Stimulated activated CD8-positive, alpha-beta memory T cell treated with anti-CD3 and anti-CD28 coated beads, Interleukin-12 subunit alpha, Interleukin-12 subunit beta, amount 100 ng/mL, for 24 hours (primary cell): ENCODE data around the gene FRMD4A.

Experiments used
- DNase-seq: peaks from one replicate; pipeline ENCODE4 v3.0.0-alpha.2; 2020; ENCODE audit errors: extremely low read depth

FRMD4A gene

GRCh38 chr10:14016011-14016536, 314.6 kb downstream of the FRMD4A start:
- DNase-seq = no peak

DNA sequence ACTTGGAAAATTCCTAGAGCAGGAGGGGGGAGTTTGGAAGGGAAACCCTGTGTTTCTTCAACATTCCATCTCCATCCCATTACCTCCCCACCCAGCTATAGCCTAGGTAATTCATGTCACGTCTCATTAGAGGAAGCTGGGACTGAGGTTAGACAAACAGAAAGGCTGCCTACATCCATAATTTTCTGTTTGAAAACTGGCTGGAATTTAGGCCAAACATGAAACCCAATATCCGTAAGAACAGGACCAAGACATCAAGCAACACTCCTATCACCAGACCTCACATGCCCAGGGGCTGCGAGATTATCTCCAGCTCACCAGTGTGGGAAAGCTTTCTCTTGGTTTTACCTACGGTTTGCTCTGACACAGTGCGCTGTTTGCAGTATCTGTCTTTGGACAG, 316.3 kb downstream of the FRMD4A start:
- no peak for DNase-seq

GRCh38 chr10:14010769-14011574, 319.8 kb downstream of the FRMD4A start:
- DNase-seq = no peak

GRCh38 chr10:14010101-14010558, 320.6 kb downstream of the FRMD4A start:
- no peak for DNase-seq

DNA sequence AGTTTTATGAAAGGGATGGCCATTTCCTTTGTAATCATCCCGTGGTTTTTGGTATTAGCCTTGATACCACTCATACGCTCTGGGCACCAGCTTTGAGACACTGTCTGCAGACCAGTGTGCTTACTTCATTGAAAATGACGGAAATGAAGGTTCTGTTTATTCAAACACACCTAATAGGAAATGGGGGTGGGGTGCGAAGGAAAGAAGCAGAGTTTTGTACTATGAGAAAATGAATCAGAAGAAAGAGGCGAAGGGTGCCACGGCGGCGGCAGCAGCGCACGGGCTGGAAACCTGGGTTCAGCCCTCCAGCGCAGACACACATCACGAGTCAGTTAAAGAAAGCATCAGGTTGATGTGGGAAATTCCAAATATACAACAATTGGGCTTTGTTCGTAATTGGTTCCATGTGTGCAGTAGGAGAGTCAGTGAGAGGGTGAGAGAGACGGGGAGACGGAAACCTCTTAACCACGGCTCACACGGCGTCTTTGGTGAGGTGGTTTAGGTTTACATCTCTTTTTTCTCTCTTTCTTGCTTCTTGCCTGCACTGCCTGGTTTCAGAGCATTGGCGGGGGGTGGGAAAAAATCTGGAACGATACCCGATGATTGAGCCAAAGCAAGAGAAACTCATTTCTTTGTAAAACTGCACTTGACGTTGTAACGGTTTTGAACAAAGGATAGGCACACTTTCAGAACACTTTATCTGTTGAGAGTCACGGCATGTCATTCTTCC, 321.2 kb downstream of the FRMD4A start:
- peak; percentile 32 for DNase-seq

DNA sequence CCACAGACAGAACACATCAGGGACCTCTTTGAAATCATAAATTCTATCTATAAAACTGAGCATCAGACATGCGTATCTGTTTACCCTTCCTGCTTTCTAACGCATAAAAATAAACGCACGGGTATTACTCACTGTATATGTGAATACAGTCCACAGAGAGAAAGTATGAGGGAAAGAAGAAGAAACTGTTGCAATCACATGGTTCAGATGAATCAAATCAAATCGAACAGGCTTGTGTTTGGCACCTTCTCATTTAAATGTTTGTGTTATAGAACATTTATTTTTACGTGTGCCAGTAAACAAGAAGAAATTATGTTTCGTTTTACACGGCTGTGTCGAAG, 322.0 kb downstream of the FRMD4A start:
- DNase-seq = no peak

DNA sequence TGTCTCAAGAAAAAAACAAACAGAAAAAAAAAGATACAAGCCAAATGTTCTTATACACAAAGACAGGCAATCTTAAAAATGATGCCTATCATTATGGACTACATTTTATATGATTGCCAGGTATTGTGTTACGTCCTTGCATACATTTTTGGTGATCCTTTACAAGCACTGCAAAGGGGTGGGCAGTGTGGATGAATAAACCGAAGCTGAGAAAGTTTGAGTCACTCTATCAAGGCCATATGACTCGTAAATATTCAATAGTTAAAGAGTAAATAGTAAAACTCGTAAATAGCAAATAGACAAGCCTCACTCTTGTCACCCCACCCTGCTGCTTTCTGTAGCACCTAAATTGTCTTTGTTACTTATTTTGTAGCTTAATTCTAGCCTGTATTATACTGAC, 326.2 kb downstream of the FRMD4A start:
- DNase-seq = no peak

- DNase-seq = no peak
These were observed 327.1 kb downstream of the FRMD4A start for GRCh38 chr10:14003517-14004184.

GRCh38 chr10:14001298-14002040, 329.3 kb downstream of the FRMD4A start:
- DNase-seq = no peak

- DNase-seq = no peak
These were observed 332.4 kb downstream of the FRMD4A start for GRCh38 chr10:13998163-13998835.

- DNase-seq = no peak
These were observed 333.1 kb downstream of the FRMD4A start for GRCh38 chr10:13997650-13998049.

DNA sequence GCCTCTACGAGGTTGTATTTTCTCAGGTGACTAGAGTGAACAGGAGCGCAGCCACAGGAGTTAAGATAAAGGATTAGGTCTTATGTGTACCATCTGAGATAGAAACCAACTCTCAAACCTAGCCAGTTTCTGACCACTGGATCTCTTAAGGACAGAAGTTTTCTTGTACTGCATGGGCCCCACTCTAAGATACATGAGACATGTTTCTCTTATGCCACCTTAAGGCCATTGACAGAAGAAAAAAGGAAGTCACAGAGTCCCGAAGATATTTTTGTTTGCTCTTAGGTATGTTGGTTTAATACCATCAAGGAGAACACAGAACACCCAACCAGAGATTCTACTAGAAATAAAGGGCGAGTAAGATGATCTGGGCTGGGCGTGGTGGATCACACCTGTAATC, 335.8 kb downstream of the FRMD4A start:
- no peak for DNase-seq

- no peak for DNase-seq
These were observed 337.0 kb downstream of the FRMD4A start for GRCh38 chr10:13993673-13994089.

GRCh38 chr10:13993169-13993568, 337.6 kb downstream of the FRMD4A start:
- DNase-seq = no peak

GRCh38 chr10:13991353-13991752, 339.4 kb downstream of the FRMD4A start:
- no peak for DNase-seq

GRCh38 chr10:13990946-13991345, 339.8 kb downstream of the FRMD4A start:
- DNase-seq = no peak

GRCh38 chr10:13990392-13990805, 340.3 kb downstream of the FRMD4A start:
- no peak for DNase-seq

GRCh38 chr10:13989616-13990015, 341.1 kb downstream of the FRMD4A start:
- no peak for DNase-seq

GRCh38 chr10:13987446-13987845, 343.3 kb downstream of the FRMD4A start:
- no peak for DNase-seq

DNA sequence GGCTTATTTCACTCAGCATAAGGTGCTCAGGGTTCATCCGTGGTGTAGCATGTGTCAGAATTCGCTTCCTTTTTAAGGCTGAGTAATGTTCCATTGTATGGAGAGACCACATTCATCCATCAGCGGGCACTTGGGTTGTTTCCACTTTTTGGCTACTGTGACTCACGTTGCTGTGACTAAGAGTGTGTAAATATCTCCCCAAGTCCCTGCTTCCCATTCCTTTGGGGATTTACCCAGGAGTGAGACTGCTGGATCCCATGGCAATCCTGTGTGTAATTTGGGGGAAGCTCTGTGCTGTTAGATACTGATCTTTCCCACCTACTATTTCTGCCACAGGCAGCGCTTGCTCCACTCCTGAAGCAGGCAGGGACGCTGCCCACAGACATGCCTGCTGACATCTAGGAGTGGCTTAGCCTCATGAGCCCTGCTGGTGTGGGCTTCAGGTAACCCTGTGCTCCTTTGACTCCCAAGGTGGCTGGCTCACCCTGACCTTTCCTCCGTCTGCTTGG, 346.0 kb downstream of the FRMD4A start:
- no peak for DNase-seq

DNA sequence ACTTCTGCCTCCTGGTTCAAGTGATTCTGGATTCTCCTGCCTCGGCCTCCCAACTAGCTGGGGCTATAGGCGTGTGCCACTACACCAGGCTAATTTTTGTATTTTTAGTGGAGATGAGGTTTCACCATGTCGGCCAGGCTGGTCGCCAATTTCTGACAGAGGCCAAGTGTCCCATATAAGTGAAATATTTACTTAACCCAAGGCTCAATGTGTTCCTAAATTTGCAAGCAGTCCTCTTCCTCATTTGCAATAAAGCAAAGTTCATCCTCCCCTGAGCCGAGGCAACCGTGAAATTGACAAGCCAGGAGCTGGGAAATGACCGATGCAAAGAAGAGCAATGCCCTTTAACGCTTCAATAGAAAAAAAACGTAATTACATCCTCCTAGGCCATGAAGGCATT, 347.7 kb downstream of the FRMD4A start:
- no peak for DNase-seq
